ENCODE measurements around the gene ZNF808. TPM values are rescaled to one million over a fixed set of nuclear protein-coding genes. Genes with fewer than 3 reads are reported as not detected.
"Not testable (repeated sequence)": the region's sequence is repeated elsewhere in the genome, so short reads cannot be mapped to it uniquely, and the experiment has no call there.

The ZNF808 gene
- total RNA-seq, 3 donors from 2014 or later, result 26.2 to 46.9 (median 46.1) TPM

- H3K4me3 ChIP-seq, result no peak overlapping the region
- peaks cover 74% of the 10 kb centered on the region for H3K9me3 ChIP-seq
- intact Hi-C loops (cut with DNase I, micrococcal nuclease), result no loop called here
- DNase-seq (no peak), ATAC-seq (no peak)
- H3K4me1 ChIP-seq (ENCODE audit: low read depth), result peaks cover 5% of the 10 kb centered on the region
- no peak for TF ChIP-seq CTCF (IDR thresholded peaks at IDR 0.05)
- no peaks in the 10 kb centered on the region for H3K36me3 ChIP-seq (ENCODE audit: low read depth)
These were observed 40.5 kb downstream of the ZNF808 start for GRCh38 chr19:52567921-52568320.

- intact Hi-C loops (cut with DNase I, micrococcal nuclease); H3K36me3 ChIP-seq (ENCODE audit: low read depth); H3K4me3 ChIP-seq; H3K4me1 ChIP-seq (ENCODE audit: low read depth): not testable (repeated sequence)
- H3K9me3 ChIP-seq, result peaks cover 68% of the 10 kb centered on the region
- DNase-seq (peak in 2 of 3 donors; percentile 55 to 66), ATAC-seq (peak; percentile 17)
These were observed 42.2 kb downstream of the ZNF808 start for GRCh38 chr19:52569638-52569999.

GRCh38 chr19:52570000-52570861 is 42.8 kb downstream of the ZNF808 start, which contains the start of gene ZNF701:
ZNF701 (plus strand) TSS chr19:52570287; CDS start chr19:52574148, 3,861 bp downstream.
- peak; percentile 34 for TF ChIP-seq CTCF (IDR thresholded peaks at IDR 0.05)
- intact Hi-C loops (cut with DNase I, micrococcal nuclease), result no loop called here
- H3K4me3 ChIP-seq, result peak within 1 kb of the TSS; percentile 42
- ATAC-seq, result peak; percentile 100
- H3K36me3 ChIP-seq (ENCODE audit: low read depth), result peaks cover 9% of the 10 kb centered on the region
- peaks cover 68% of the 10 kb centered on the region for H3K9me3 ChIP-seq
- peak; percentile 96 to 98 (median 98) for DNase-seq
- peaks cover 5% of the 10 kb centered on the region for H3K4me1 ChIP-seq (ENCODE audit: low read depth)

- no peak for TF ChIP-seq CTCF (IDR thresholded peaks at IDR 0.05)
- DNase-seq (no peak), ATAC-seq (no peak)
- peaks cover 74% of the 10 kb centered on the region for H3K9me3 ChIP-seq
- H3K4me3 ChIP-seq, result no peak overlapping the region
- intact Hi-C loops (cut with DNase I, micrococcal nuclease), result no loop called here
- peaks cover 29% of the 10 kb centered on the region for H3K36me3 ChIP-seq (ENCODE audit: low read depth)
- H3K4me1 ChIP-seq (ENCODE audit: low read depth), result no peaks in the 10 kb centered on the region
These were observed 57.4 kb downstream of the ZNF808 start for GRCh38 chr19:52584736-52585440.

- H3K4me1 ChIP-seq (ENCODE audit: low read depth), result no peaks in the 10 kb centered on the region
- intact Hi-C loops (cut with DNase I, micrococcal nuclease), result no loop called here
- no peak overlapping the region for H3K4me3 ChIP-seq
- TF ChIP-seq CTCF (IDR thresholded peaks at IDR 0.05), result no peak
- peaks cover 28% of the 10 kb centered on the region for H3K36me3 ChIP-seq (ENCODE audit: low read depth)
- DNase-seq (no peak), ATAC-seq (no peak)
- peaks cover 71% of the 10 kb centered on the region for H3K9me3 ChIP-seq
These were observed 58.1 kb downstream of the ZNF808 start for GRCh38 chr19:52585604-52586003.

- peaks cover 47% of the 10 kb centered on the region for H3K9me3 ChIP-seq
- intact Hi-C loops (cut with DNase I, micrococcal nuclease), result no loop called here
- no peaks in the 10 kb centered on the region for H3K36me3 ChIP-seq (ENCODE audit: low read depth)
- H3K4me1 ChIP-seq (ENCODE audit: low read depth), result no peaks in the 10 kb centered on the region
- H3K4me3 ChIP-seq, result no peak overlapping the region
- DNase-seq (no peak), ATAC-seq (no peak)
- TF ChIP-seq CTCF (IDR thresholded peaks at IDR 0.05), result no peak
These were observed 63.3 kb downstream of the ZNF808 start for GRCh38 chr19:52590728-52591127.
